Measurements from ENCODE around the gene LGALS7B.
"Not testable (repeated sequence)": the region's sequence is repeated elsewhere in the genome, so short reads cannot be mapped to it uniquely, and the experiment has no call there.

Gene LGALS7B

DNA sequence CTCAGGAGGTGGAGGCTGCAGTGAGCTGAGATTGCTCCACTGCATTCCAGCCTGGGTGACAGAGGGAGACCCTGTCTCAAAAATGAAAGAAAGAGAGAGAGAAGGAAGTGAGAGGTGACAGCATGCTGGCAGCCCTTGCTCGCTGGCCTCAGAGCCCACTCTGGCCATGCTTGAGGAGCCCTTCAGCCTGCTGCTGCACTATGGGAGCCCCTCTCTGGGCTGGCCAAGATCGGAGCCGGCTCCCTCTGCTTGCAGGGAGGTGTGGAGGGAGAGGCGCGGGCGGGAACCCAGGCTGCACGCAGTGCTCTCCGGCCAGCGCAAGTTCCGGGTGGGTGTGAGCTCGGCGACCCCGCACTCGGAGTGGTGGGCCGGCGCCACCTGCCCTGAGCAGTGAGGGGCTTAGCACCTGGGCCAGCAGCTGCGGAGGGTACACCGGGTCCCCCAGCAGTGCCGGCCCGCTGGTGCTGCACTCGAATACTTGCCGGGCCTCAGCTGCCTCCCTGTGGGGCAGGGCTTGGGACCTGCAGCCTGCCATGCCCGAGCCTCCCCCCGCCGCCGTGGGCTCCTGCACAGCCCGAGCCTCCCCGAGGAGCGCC lies 32.3 kb downstream of the LGALS7B start:
- not testable (repeated sequence) for DNase-seq (ENCODE audit: low spot score)

DNA sequence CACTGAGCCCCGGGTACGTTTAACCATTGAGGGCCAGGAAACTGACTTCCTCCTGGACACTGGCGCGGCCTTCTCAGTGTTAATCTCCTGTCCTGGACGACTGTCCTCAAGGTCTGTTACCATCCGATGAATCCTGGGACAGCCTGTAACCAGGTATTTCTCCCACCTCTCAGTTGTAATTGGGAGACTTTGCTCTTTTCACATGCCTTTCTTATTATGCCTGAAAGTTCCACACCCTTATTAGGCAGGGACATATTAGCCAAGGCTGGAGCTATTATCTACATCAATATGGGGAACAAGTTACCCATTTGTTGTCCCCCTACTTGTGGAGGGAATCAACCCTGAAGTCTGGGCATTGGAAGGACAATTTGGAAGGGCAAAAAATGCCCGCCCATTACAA lies 36.9 kb downstream of the LGALS7B start:
- DNase-seq (ENCODE audit: low spot score): not testable (repeated sequence)

DNA sequence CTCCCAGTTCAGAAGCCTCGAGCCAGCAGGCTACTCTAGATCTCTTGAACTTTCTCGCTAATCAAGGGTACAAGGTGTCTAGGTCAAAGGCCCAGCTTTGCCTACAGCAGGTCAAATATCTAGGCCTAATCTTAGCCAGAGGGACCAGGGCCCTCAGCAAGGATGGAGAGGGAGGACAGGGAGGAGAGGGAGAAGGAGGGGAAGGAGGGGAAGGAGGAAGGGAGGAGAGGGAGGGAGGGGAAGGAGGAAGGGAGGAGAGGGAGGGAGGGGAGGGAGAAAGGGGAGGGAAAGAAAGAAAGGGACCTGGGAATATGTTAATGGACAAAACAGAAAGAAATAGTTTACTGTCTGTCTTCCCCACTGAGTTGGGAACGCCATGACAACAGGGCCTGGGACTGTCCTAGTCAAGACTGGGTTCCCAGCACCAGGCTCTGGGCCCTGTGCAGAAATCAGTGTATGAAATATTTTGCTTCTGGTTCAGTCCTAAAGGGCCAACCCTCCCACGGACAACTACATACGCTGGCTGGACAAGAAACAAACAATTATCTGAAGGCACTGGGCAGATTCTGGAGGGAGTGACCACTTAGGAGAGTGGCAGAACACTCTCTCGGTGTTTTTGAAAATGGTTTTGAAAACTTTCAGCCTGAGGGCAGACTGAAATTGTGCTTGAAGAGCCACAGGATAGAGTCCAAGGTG lies 38.0 kb downstream of the LGALS7B start:
- no peak for DNase-seq (ENCODE audit: low spot score)

DNA sequence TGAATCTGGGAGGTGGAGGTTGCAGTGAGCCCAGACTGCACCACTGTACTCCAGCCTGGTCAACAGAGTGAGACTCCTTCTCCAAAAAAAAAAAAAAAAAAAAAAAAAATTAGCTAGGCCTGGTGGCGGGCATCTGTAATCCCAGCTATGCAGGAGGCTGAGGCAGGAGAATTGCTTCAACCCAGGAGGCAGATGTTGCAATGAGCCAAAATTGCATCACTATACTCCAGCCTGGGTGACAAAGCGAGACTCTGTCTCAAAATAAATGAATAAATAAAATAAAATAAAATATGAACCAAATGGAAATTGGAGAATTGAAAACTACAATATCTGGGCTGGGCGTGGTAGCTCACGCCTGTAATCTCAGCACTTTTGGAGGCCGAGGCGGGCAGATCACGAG lies 40.2 kb downstream of the LGALS7B start:
- DNase-seq (ENCODE audit: low spot score): not testable (repeated sequence)

DNA sequence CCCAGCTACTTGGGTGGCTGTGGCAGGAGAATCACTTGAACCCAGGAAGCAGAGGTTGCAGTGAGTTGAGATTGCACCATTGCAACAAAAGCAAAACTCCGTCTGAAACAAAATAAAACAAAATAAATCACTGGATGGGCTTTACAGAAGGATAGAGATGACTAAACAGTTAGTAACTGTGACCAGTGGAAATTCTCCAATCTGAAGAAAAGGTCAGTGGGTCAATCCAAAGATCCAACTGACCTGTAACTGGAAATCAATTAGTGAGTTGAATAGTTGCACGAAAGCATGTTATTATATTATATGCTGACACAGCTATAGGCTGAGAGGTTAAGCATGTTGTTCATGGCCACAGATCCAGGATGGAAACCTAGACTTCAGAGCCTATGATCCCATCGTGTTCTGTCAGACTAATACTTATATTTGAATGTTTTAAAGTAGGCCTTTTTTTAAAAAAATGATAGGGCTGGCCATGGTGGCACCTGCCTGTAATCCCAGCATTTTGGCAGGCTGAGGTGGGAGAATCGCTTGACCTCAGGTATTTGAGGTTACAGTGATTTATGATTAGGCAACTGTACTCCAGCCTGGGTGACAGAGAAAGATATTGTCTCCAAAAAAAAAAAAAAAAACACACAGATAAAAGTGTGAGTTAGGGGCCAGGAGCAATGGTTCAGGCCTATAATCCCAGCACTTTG lies 41.2 kb downstream of the LGALS7B start:
- DNase-seq (ENCODE audit: low spot score): no peak

DNA sequence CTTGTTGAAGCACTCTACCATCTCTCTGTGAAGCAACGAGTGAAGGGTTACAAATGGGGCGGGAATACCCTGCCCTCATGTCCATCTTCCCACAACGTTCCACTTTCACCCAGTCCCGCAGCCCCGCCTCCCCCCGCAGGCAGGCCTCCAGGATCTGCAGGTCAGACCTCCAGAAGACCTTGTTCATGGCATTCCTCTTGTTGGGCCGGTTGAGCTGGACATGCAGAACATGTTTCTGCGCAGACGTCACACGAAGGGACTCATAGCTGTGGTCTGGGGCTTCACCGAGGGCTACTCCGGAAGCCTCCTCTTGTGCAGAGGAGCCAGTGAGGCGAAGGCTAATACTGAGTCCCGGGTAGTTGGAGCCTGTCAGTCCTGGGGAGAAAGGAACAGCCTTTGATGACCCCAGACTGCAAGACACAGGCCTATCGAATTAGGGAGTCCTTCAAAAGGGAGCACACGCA lies 42.2 kb downstream of the LGALS7B start:
- peak; percentile 73 for DNase-seq (ENCODE audit: low spot score)

DNA sequence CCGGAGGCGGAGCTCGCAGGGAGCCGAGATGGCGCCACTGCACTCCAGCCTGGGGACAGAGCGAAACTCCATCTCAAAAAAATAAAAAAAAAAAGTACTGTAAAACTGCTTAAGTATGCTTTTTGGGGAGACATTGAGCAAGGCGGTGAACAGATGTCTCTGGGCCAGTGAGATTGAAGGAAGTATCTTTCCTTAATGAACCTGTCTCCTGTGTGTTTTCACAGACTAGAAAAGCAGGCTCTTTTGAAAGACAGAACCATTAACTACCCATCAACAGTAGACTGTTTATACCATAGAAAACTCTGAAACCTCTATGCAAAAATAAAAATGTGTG lies 44.1 kb downstream of the LGALS7B start:
- DNase-seq (ENCODE audit: low spot score): no peak

DNA sequence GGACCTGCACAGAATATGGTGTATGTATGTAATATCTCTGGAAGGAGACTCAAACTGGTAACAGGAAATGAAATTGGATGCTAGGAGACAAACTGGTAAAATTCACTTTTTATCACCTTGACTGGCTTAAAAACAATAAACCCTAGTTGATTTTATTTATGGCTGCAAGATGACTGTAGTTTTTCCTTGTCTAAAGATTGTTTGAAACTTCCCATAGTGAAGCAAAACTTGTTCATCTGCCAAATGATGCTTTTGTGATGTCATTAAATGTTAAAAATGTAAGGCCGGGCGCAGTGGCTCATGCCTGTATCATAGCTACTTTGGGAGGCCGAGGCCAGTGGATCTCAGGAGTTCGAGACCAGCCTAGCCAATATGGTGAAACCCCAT lies 45.1 kb downstream of the LGALS7B start:
- DNase-seq (ENCODE audit: low spot score): no peak

DNA sequence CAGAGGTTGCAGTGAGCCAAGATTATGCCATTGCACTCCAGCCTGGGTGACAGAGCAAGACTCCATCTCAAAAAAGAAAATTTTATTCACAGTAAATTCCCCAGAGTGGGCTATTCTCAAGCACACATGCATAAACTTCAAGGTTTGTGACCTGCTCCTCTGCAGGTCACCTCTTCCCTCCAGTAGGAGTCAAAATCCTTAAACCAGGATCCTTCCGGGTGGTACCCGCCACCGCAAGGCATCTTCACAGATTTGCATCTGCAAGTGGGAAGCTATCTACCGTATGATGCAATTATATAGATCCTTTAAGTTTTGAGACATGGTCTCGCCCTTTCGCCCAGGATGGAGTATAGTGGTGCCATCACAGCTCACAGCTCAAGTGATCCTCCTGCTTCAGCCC lies 45.6 kb downstream of the LGALS7B start:
- DNase-seq (ENCODE audit: low spot score): no peak

DNA sequence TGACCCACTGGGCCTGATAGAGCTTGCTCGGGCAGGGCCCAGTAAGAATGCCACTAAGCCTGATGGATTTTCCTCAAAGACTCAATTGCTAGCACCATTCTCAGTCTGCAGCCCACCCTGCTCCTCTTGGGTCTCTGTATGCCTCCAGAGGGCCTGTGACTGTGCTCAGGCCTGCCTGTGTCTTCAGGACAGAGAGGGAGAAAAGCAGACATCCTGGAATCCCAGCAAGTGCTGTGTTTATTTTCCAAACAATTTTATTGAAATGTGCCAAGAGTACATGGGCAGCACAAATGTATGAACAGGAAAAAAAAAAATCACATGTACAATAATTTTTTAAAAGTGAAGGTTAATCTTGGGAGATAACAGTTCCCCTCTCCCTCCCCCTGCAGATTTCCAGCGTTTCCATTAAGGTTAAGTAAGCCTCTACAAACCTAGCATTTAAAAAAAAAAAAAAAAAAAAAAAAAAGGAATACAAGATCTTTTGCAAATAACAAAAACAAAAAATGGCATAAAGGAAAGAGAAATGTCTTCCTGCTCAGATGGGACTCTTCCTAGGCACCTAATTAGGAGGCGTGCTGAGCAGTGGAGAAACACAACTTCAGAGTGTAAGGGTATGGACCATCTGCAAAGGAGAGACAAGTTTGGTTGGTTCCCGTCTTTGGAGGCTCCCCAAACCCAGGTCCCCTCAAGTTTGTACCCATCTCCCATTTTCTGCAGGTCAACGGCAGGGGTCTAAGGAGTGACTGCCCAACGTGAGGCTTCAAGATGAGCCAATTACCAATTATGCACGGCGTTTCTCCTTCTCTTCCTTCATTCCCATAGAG lies 47.4 kb downstream of the LGALS7B start:
- no peak for DNase-seq (ENCODE audit: low spot score)

DNA sequence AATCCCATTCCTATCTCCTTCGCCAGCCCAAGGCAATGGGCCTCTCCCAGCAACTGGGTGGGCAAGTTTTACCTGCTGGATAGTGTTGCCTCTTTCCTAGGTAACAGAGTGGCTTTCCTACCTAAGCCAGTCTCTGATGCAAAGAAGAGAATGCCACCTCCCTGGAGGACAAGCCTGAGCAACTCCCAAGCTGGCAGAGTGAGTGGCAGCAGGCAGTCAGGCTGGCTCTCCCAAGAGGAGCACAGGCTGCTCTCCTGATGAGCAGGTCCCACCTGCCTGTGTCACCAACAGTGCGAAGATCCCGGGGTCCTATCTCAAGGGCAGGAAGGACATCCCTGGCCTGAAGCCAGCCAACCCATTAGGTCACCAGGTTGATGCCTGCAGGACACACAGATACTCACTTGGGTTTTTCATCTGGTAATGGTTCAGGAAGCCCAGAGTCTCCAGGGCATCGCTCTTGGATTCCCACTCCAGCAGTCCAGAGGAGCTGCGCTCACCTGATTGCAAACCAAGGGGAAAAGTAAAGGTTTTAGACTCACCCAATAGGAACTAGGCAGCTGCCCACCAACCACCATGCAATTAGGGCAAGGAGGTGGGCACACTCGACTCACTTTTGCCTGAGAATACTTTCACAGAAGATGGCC lies 48.1 kb downstream of the LGALS7B start:
- no peak for DNase-seq (ENCODE audit: low spot score)

DNA sequence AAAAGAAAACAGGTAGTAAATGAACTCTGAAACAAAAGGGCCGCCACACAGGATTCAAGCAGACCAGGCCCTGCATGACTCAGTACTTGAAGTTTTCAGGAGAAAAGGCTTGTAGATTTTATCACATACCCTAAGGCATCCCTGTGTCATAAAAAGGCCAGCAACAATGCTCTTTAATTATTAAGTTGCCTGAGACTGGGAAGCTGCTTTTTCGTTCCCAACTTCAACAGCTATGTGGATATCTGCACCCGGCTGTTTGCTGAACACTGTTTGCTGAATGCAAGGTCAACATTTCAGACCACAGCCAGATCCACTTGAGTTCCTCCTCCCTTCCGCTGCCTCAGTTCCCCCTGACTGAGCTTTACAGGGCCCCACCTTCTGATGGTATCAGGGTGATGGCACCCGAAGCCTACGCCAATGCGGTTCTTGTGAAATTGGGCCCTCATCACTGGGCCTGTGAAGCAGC lies 48.7 kb downstream of the LGALS7B start:
- no peak for DNase-seq (ENCODE audit: low spot score)

DNA sequence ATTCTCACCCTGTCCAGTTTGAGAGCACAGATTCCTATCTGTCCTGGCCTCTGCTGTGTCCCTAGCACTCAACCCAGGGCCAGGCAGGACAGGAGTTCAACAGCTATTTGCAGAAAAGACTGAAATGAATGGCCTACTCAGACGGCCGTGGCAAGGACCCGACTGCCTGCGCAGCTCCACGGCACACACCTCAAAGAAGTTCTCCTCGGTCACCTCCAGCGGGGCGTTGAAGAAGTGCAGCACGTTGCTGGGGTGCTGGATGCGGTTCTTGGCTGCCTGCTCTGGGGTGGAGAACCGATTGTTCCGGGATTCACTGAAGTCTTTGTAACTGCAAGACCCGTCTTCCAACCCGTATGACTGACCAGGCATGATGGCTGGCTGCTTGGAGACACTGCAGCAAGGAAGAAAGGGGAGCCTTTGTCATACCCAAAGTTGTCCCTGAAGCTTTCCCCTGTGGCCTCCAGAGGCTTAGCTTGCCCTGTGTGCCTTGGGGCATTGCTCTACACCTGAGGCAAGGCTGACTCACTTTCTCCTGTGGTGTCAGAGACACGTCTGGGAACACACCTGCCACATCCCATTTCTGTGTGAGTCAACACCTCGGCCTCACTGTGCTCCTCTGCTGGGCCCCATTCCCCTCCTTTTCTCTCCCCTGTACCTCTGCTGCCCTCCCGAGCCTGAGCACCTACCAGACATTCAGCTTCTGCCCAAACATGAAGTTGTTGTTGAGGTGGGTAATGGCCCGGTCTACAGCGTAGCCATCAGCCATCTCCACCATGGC lies 49.4 kb downstream of the LGALS7B start:
- DNase-seq (ENCODE audit: low spot score): no peak

DNA sequence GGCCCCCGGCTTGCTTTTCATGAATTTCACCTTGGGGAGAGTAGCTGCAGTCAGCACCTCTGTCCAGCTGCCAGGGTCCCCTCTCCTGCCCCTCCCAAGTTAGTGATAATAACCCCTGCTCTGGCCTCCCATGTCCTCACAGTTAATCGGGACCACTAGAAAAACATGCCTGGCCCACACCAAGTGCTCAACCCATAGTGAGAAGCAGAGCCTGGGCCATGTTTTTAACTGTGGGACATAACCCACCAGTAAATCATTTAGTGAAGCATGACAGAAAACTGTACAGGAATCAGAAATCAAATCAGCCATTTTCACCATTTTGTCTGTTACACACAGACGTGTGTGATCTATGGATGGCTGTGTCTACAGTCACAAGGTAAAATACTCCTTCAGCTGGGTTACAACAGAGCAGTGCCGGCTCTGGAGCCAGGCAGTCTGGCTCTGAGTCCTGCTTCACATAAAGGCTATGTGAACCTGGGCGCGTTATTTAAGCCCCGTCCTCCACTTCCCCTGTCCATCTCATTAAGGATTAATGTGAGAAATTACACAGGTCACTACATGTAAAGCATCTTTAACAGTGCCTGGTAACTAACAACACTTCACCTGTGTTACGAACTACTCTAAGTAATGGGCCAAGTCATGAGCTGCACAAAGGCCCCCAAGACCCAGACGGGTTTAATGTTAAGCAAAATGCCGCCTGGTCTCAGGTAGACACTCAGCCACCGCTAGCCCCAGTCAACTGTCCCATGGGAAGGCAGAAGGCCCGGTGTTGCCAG lies 50.2 kb downstream of the LGALS7B start:
- no peak for DNase-seq (ENCODE audit: low spot score)

DNA sequence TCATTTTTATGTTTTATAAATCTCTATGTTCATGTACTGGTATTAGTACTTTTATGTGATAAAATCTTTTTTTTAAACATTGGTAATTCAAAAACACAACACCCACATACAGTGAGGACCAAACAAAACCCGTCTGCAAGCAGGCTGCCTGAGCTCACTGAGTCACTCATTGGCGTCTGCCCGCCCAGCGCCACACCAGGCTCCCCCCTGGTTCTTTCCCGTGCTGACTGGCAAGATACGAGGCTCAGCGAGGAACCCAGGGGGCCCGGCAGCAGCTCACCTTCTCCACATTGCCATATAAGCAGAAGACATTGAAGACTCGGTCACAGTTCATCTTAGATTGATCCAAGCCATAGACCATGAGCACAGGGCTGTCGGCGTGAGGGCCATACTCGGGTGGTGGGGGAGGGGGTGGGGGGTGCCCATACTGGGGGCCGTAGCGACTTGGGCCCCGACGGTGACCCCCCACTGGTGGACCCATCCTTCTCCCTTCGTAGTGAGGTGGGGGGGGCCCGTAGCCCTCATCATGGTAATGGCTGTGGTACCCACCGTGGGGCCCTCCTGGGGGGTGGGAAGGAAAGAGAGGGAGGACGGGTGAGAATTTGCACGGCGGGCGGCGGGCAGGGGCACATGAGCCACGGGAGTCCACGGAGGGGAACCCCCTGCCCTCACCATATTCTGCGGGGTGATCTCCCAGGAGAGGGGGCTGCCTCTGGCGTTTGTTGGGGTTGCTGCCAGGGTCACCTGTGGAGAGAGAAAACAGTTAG lies 51.0 kb downstream of the LGALS7B start:
- no peak for DNase-seq (ENCODE audit: low spot score)

DNA sequence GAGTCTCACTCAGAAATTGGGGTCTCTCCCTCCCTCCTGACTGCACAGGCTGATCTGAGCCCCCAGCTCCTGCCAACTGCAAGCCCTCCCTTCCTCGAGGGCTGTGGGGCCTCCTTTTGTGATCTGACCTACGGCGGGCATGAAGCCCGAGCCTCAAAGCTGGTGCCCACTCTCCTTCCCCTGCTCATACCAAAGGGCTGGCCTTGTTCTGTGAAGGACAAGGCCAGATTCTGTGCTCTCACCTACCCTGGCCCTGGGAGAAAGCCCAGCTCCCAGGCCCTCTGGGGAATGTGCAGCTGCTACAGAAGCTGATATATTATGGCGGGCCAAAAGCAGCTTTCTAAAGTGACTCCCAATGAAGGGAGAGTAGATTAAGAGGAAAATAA lies 51.6 kb downstream of the LGALS7B start:
- no peak for DNase-seq (ENCODE audit: low spot score)
